Prostate gland (tissue), 2 donors: ENCODE results near the gene LST1. TPM values are rescaled to one million over a fixed set of nuclear protein-coding genes. Genes with fewer than 3 reads are reported as not detected.

Experiments
- DNase-seq: peaks from one replicate; pipeline ENCODE4 v3.0.0-alpha.2; 2019; ENCODE audit warnings: low spot score
- H3K27ac ChIP-seq, 2 donors: fragments of 200-600 bp; sonication (generic); 2 replicates each; pipeline ENCODE4 v1.5.1; 2017 to 2019
- H3K27me3 ChIP-seq: fragments of 200-600 bp; sonication (generic); replicated peaks from 2 replicates; pipeline ENCODE4 v1.5.1; 2019; ENCODE audit not compliant: insufficient read depth
- H3K36me3 ChIP-seq, 2 donors: fragments of 200-600 bp; sonication (generic); 1 replicate in 1 of 2; 2 replicates in 1 of 2; pipeline versions ENCODE4 v1.5.1 to v1.8.1; 2017 to 2019
- H3K4me1 ChIP-seq: fragments of 200-600 bp; sonication (generic); replicated peaks from 2 replicates; pipeline ENCODE4 v1.5.1; 2019
- H3K4me3 ChIP-seq, 2 donors: fragments of 200-600 bp; sonication (generic); 2 replicates each; pipeline ENCODE4 v1.5.1; 2017 to 2019
- H3K9me3 ChIP-seq: fragments of 200-600 bp; sonication (generic); 2 replicates; pipeline ENCODE4 v1.5.1; 2017
- POLR2A ChIP-seq: fragments of 450-650 bp; IDR thresholded peaks from one replicate; pipeline ENCODE4 v1.6.1; 2016; ENCODE audit warnings: antibody characterized with exemption, mild to moderate bottlenecking
- POLR2AphosphoS5 ChIP-seq: sonication (generic); formaldehyde crosslinking; IDR thresholded peaks from one replicate; pipeline ENCODE4 v1.6.1; 2017; ENCODE audit warnings: antibody characterized with exemption
- WGBS: methylation state at CpG from one replicate; pipeline ENCODE4 v1.1.5; 2018; 5-methylcytosine and 5-hydroxymethylcytosine counted together
- intact Hi-C: fragments of 100-400 bp; cut with DNase I; formaldehyde crosslinking; loops from one replicate; pipeline ENCODE4 v1.14.2; 2022
- total RNA-seq, 2 donors: library from RNA; depleted of rRNA; stranded (reverse); fragments of >200 nt; gene quantifications; one replicate each; pipeline ENCODE4 v1.1.0, GENCODE V29; 2016
- TF ChIP-seq, protein P1 (sequence below), 4 experiments: fragments of 200-600 bp in 2 of 4; fragments of 450-650 bp in 2 of 4; sonication (generic) in 2 of 4; IDR thresholded peaks; 1 replicate in 3 of 4; 2 replicates in 1 of 4; pipeline ENCODE4 v1.5.1; 2016 to 2019; ENCODE audit warnings: antibody characterized with exemption in 4 of 4, mild to moderate bottlenecking in 2 of 4, moderate library complexity in 2 of 4

The LST1 gene
- total RNA-seq, 2 donors from 2014 or later, result 3.1 TPM; not detected in 1

- Histone ChIP-seq H3K36me3 (peaks cover 5 to 9% of the 10 kb centered on the region in 2 donors), H3K4me1 (no peaks in the 10 kb centered on the region), H3K4me3 (no peak overlapping the region), H3K9me3 (no peaks in the 10 kb centered on the region), H3K27ac (no peak overlapping the region), H3K27me3 (no peaks in the 10 kb centered on the region)
- WGBS, result 68% methylated on average over 3 of the region's 3 CpGs
- intact Hi-C loops, result no loop called here
- TF ChIP-seq POLR2A, result no peak
- TF ChIP-seq, protein P1, sequence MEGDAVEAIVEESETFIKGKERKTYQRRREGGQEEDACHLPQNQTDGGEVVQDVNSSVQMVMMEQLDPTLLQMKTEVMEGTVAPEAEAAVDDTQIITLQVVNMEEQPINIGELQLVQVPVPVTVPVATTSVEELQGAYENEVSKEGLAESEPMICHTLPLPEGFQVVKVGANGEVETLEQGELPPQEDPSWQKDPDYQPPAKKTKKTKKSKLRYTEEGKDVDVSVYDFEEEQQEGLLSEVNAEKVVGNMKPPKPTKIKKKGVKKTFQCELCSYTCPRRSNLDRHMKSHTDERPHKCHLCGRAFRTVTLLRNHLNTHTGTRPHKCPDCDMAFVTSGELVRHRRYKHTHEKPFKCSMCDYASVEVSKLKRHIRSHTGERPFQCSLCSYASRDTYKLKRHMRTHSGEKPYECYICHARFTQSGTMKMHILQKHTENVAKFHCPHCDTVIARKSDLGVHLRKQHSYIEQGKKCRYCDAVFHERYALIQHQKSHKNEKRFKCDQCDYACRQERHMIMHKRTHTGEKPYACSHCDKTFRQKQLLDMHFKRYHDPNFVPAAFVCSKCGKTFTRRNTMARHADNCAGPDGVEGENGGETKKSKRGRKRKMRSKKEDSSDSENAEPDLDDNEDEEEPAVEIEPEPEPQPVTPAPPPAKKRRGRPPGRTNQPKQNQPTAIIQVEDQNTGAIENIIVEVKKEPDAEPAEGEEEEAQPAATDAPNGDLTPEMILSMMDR (IDR thresholded peaks at IDR 0.05), result no peak
- no peak for TF ChIP-seq POLR2AphosphoS5
- DNase-seq, result no peak
Measured at GRCh38 chr6:31556307-31556706, 29.8 kb upstream of the LST1 start.

- TF ChIP-seq, protein P1 (IDR thresholded peaks at IDR 0.05), result no peak
- TF ChIP-seq POLR2AphosphoS5, result no peak
- no peak for TF ChIP-seq POLR2A
- Histone ChIP-seq H3K4me1 (no peaks in the 10 kb centered on the region), H3K9me3 (no peaks in the 10 kb centered on the region), H3K27me3 (no peaks in the 10 kb centered on the region), H3K36me3 (peaks cover 5 to 9% of the 10 kb centered on the region in 2 donors), H3K27ac (no peak overlapping the region), H3K4me3 (no peak overlapping the region)
- DNase-seq, result no peak
- intact Hi-C loops, result no loop called here
- 77% methylated on average over 24 of the region's 24 CpGs for WGBS
Measured at GRCh38 chr6:31557443-31558317, 28.4 kb upstream of the LST1 start.

DNA sequence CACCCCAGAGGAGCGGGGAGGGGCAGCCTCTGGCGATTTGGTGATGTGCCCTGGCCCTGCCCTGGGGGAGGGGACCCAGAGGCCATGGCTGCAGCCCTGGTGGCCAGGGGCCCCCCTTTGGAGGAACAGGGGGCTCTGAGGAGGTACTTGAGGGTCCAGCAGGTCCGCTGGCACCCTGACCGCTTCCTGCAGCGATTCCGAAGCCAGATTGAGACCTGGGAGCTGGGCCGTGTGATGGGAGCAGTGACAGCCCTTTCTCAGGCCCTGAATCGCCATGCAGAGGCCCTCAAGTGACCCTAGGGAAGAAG, 27.8 kb upstream of the LST1 start:
- Histone ChIP-seq H3K9me3 (no peaks in the 10 kb centered on the region), H3K27ac (no peak overlapping the region), H3K4me3 (no peak overlapping the region), H3K4me1 (no peaks in the 10 kb centered on the region), H3K27me3 (no peaks in the 10 kb centered on the region), H3K36me3 (peaks cover 5 to 9% of the 10 kb centered on the region in 2 donors)
- no peak for TF ChIP-seq POLR2AphosphoS5
- TF ChIP-seq, protein P1 (IDR thresholded peaks at IDR 0.05), result no peak
- TF ChIP-seq POLR2A, result no peak
- 90% methylated on average over 8 of the region's 8 CpGs for WGBS
- intact Hi-C loops, result no loop called here
- no peak for DNase-seq

GRCh38 chr6:31558631-31559500, 27.2 kb upstream of the LST1 start:
- no peaks in the 10 kb centered on the region for H3K4me1 ChIP-seq
- DNase-seq, result no peak
- no peak overlapping the region for H3K27ac ChIP-seq
- TF ChIP-seq POLR2A (no peak), POLR2AphosphoS5 (no peak)
- TF ChIP-seq, protein P1 (IDR thresholded peaks at IDR 0.05), result no peak
- no peak overlapping the region for H3K4me3 ChIP-seq
- intact Hi-C loops, result no loop called here
- peaks cover 5 to 9% of the 10 kb centered on the region in 2 donors for H3K36me3 ChIP-seq
- WGBS, result 77% methylated on average over 14 of the region's 14 CpGs
- no peaks in the 10 kb centered on the region for H3K27me3 ChIP-seq
- no peaks in the 10 kb centered on the region for H3K9me3 ChIP-seq
